Duodenal mucosa (tissue), 2 donors: ENCODE measurements around the gene ZNF580.

ENCODE experiments used
- H3K27ac ChIP-seq: one replicate; pipeline ENCODE4 v1.7.0; 2013; ENCODE audit warnings: low read depth, low read length
- H3K27me3 ChIP-seq, 2 donors: one replicate each; pipeline ENCODE4 v1.7.0; 2013; ENCODE audit warnings: low read length in 2 of 2, control low read depth in 1 of 2; ENCODE audit not compliant: insufficient read depth in 2 of 2, control insufficient read depth in 1 of 2
- H3K36me3 ChIP-seq, 2 donors: one replicate each; pipeline ENCODE4 v1.7.0; 2013; ENCODE audit warnings: low read length in 2 of 2, control low read depth in 1 of 2; ENCODE audit not compliant: insufficient read depth in 2 of 2, control insufficient read depth in 1 of 2
- H3K4me1 ChIP-seq, 2 donors: one replicate each; pipeline ENCODE4 v1.7.0; 2013; ENCODE audit warnings: low read length in 2 of 2, control low read depth in 1 of 2; ENCODE audit not compliant: insufficient read depth in 2 of 2, control insufficient read depth in 1 of 2
- H3K4me3 ChIP-seq, 2 donors: one replicate each; pipeline ENCODE4 v1.7.0; 2013; ENCODE audit warnings: low read length in 2 of 2, low read depth in 1 of 2
- H3K9ac ChIP-seq, 2 donors: one replicate each; pipeline ENCODE4 v1.7.0; 2013; ENCODE audit warnings: low read length in 2 of 2, low read depth in 1 of 2
- H3K9me3 ChIP-seq, 2 donors: one replicate each; pipeline ENCODE4 v1.7.0; 2013; ENCODE audit warnings: low read length in 2 of 2, control low read depth in 1 of 2; ENCODE audit not compliant: control insufficient read depth in 1 of 2

The ZNF580 gene

DNA sequence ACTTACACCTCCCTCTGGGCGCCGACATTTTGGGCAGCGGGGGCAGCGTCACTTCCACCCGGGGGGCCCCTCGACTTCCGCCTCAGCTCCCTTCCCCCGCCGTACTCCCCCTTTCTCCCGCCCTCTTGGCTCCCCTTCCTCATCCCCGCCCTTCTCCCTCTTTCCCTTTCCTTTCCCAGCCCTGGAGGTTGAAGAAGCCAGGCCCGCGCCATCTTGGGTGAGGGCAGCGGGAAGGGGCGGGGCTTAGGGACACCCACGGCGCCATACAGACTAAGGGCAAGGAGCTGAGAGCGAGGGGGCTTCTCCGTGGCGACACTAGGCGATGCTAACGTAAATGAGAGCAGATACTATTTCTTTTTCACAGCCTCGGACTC lies 41.3 kb upstream of the ZNF580 start, which contains the start of gene FIZ1:
TSS of gene FIZ1 (minus strand) at position 50 of the 374 bp plus-strand sequence. CDS start 1,652 bp downstream, outside the sequence.
- Histone ChIP-seq H3K4me3 (peak within 1 kb of the TSS; percentile 85 to 95), H3K9ac (peak within 1 kb of the TSS; percentile 73 to 94), H3K4me1 (peaks cover 10 to 17% of the 10 kb centered on the region in 2 donors), H3K27ac (peak within 1 kb of the TSS; percentile 93), H3K9me3 (no peaks in the 10 kb centered on the region), H3K27me3 (no peaks in the 10 kb centered on the region), H3K36me3 (peaks cover 17 to 25% of the 10 kb centered on the region in 2 donors)

DNA sequence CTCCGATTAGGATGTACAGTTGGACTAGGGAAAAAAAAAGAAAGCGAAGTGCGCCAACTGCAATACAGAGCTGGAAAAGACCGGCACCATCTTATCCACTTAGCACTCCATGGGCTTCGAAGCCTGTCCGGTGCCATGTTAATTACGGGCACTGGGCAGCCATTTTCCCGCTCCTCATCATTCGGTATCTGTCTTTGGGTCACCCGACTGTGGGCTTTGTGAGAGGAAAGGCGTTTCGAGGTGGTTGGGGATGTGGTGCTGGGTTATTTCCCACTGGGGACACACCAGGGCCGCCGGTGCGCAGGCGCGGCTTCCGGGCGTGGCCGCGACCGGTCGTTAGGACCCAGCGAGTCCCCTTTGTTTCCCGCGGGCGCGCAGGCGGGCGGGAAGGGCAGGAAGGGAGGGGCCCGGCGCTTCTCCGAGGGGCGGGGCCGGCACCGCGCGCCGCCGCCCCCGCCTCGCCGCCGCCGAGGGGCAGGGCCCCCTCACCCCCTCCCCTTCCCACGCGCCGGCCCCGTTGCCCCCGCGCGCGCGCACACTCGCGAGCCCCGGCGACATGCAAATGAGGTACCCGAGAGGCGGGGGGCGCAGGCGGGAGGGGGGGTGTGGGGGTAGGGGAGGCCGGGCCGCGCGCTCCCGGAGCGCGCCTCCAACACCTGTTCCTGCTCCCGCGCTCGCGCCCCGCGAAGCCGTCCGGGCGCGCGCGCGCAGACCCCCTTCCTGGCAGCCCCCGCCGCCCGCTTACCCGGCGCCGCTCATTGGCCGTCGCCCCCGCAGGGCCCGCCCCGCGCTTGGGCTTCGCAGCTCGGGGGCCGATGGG lies 40.8 kb upstream of the ZNF580 start, which contains the start of gene ZNF524:
TSS of gene ZNF524 (plus strand) at position 447 of the 820 bp plus-strand sequence. CDS start 1,825 bp downstream, outside the sequence.
- Histone ChIP-seq H3K27me3 (no peaks in the 10 kb centered on the region), H3K4me3 (peak within 1 kb of the TSS; percentile 85 to 95), H3K27ac (peak within 1 kb of the TSS; percentile 93), H3K4me1 (peaks cover 10 to 22% of the 10 kb centered on the region in 2 donors), H3K9ac (peak within 1 kb of the TSS; percentile 73 to 94), H3K9me3 (no peaks in the 10 kb centered on the region), H3K36me3 (peaks cover 13 to 20% of the 10 kb centered on the region in 2 donors)

DNA sequence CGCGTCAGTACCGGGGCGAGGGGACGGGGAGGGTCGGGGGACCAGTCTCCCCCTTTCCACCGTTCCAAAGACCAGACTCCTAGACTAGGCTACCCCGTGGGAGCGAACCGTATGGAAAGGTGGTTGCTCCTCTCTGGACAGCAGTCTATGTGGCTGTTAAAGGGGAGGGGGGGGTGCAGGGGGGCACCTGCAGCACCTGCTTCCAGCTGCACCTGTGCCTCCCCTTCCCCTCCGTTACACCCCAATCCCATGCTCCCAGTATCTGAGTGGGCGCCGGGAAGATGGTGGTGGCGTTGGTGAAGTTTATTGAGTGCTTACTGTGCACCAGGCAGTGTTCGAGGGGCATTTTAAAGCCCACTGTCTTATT lies 40.2 kb upstream of the ZNF580 start:
- Histone ChIP-seq H3K27me3 (no peaks in the 10 kb centered on the region), H3K9ac (peak overlapping the region; percentile 73 to 77), H3K9me3 (no peaks in the 10 kb centered on the region), H3K4me1 (peaks cover 10 to 22% of the 10 kb centered on the region in 2 donors), H3K4me3 (peak overlapping the region; percentile 72 to 76), H3K36me3 (peaks cover 8 to 14% of the 10 kb centered on the region in 2 donors), H3K27ac (peak overlapping the region; percentile 93)

DNA sequence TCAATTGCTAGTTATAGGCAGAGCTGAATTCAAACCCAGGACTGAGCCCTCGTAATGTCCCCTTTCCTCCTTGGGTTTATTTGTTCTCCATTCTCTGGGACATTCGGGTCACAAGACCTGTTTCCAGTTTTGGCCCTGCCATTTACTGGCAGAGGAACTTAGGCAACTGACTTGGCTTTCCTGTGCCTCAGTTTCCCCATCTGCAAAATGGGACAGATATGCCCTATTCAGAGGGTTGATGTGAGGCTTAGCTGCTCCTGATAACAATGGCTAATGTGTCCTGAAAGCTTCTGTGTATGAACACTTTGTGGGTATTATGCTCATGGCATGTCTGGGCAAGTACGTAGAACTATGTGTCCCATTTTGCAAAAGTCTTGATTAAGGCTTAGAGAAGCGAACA lies 39.7 kb upstream of the ZNF580 start:
- H3K9ac ChIP-seq = peak overlapping the region; percentile 73 to 77
- no peaks in the 10 kb centered on the region for H3K9me3 ChIP-seq
- no peaks in the 10 kb centered on the region for H3K27me3 ChIP-seq
- H3K4me3 ChIP-seq = peak overlapping the region; percentile 72 to 76
- H3K27ac ChIP-seq = no peak overlapping the region
- H3K36me3 ChIP-seq = peaks cover 3 to 10% of the 10 kb centered on the region in 2 donors
- H3K4me1 ChIP-seq = peaks cover 10 to 22% of the 10 kb centered on the region in 2 donors

DNA sequence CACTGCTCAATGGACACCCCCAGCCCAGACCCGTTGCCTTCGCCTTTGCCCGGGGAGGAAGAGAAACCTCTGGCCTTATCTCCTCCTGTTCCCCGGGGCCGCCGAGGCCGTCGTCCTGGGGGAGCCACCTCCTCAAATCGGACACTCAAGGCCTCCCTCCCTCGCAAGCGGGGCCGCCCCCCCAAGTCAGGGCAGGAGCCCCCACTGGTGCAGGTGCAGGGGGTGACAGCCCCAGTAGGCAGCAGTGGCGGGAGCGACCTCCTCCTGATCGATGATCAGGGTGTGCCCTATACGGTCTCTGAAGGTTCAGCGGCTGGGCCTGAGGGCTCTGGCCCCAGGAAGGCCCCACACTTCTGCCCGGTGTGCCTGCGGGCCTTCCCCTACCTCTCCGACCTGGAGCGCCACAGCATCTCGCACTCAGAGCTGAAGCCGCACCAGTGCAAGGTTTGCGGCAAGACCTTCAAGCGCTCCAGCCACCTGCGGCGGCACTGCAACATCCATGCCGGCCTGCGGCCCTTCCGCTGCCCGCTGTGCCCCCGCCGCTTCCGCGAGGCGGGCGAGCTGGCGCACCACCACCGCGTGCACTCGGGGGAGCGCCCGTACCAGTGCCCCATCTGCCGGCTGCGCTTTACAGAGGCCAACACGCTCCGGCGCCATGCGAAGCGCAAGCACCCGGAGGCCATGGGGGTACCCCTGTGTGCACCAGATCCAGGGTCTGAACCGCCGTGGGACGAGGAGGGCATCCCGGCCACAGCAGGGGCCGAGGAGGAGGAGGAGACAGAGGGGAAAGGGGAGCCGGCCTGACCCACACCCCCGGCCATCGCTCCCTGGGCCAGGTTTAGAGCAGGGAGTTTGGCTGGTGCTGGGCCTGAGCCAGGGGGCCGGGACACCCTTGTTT lies 38.4 kb upstream of the ZNF580 start:
- Histone ChIP-seq H3K27me3 (no peaks in the 10 kb centered on the region), H3K9ac (no peak overlapping the region), H3K36me3 (peaks cover 0 to 2% of the 10 kb centered on the region in 2 donors), H3K4me1 (peaks cover 18 to 31% of the 10 kb centered on the region in 2 donors), H3K27ac (no peak overlapping the region), H3K4me3 (no peak overlapping the region), H3K9me3 (no peaks in the 10 kb centered on the region)

DNA sequence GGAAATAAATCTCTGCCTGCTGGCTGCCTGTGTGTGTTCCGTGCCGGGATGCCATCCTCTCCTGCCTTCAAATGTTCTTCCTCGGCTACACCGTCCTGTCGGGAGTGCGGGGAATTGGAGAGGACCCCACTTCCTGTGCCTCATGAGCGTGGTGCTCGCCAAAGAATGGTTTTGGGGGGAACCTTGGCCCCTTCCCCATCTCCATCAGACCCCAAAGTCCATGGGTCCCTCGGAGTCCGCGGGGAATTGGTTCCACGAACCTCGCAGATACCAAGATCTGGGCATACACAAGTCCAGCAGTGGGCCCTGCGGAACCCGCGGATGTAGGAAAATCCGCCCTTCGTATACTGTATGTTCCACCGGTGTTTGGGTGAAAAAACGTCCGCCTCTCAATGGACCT lies 37.7 kb upstream of the ZNF580 start:
- H3K4me3 ChIP-seq = no peak overlapping the region
- H3K9ac ChIP-seq = no peak overlapping the region
- peaks cover 18 to 31% of the 10 kb centered on the region in 2 donors for H3K4me1 ChIP-seq
- H3K9me3 ChIP-seq = no peaks in the 10 kb centered on the region
- H3K27me3 ChIP-seq = no peaks in the 10 kb centered on the region
- no peaks in the 10 kb centered on the region for H3K36me3 ChIP-seq
- no peak overlapping the region for H3K27ac ChIP-seq

DNA sequence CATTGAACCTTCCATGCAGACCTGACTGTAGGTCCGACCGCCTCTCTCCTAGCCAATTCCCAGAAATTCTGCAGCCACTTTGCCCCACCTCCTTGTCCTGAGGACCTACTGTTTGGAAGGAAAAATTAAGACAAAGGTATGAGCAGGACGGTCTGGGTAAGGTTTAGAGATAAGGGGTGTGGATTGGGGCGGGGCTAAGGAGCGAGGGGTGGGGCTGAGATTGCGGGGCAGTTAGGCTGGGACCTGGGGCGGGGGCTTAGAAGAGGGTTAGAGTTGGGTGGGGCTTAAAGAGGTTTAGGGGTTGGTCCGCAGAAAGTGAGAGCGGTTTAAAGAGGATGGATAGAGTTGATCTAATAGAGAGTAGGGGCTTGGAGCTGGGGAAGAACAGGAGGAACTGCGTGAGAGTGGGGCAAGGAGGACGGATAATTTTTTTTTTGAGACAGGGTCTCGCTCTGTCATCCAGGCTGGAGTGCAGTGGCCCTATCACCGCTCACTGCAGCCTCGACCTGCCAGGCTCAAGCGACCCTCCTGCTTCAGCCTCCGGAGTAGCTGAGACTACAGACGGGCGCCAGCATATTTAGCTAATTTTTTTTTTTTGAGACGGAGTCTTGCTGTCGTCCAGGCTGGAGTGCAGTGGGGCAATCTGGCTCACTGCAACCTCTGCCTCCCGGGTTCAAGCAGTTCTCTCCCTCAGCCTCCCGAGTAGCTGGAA lies 37.1 kb upstream of the ZNF580 start:
- no peaks in the 10 kb centered on the region for H3K9me3 ChIP-seq
- no peak overlapping the region for H3K9ac ChIP-seq
- H3K36me3 ChIP-seq = no peaks in the 10 kb centered on the region
- no peak overlapping the region for H3K4me3 ChIP-seq
- H3K27ac ChIP-seq = no peak overlapping the region
- H3K27me3 ChIP-seq = no peaks in the 10 kb centered on the region
- H3K4me1 ChIP-seq = peaks cover 18 to 31% of the 10 kb centered on the region in 2 donors

DNA sequence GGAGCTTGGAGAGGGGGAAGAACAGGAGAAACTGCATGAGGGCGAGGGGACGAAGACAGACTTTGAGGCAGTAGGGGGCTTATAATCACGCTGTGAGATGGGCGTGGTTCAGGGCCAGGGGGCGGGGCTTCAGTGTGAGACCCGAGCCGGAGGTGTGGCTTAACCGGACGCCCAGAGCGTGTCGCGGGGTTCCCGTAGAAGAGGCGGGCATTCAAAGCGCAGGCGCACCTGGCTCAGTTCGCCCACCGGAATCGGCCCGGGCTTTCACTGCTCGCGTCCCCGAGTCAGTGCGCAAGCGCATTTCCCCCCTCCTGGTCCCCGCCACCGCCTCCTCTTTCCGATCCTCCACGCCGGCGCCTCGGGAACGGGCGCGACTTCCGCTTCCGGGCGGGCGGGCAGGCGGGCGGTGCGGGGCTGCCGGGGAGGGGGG lies 35.6 kb upstream of the ZNF580 start:
- peaks cover 0 to 10% of the 10 kb centered on the region in 2 donors for H3K36me3 ChIP-seq
- no peaks in the 10 kb centered on the region for H3K9me3 ChIP-seq
- H3K4me3 ChIP-seq = peak overlapping the region; percentile 76 to 94
- no peaks in the 10 kb centered on the region for H3K27me3 ChIP-seq
- H3K9ac ChIP-seq = peak overlapping the region; percentile 59 to 94
- H3K27ac ChIP-seq = peak overlapping the region; percentile 88
- peaks cover 18 to 31% of the 10 kb centered on the region in 2 donors for H3K4me1 ChIP-seq

DNA sequence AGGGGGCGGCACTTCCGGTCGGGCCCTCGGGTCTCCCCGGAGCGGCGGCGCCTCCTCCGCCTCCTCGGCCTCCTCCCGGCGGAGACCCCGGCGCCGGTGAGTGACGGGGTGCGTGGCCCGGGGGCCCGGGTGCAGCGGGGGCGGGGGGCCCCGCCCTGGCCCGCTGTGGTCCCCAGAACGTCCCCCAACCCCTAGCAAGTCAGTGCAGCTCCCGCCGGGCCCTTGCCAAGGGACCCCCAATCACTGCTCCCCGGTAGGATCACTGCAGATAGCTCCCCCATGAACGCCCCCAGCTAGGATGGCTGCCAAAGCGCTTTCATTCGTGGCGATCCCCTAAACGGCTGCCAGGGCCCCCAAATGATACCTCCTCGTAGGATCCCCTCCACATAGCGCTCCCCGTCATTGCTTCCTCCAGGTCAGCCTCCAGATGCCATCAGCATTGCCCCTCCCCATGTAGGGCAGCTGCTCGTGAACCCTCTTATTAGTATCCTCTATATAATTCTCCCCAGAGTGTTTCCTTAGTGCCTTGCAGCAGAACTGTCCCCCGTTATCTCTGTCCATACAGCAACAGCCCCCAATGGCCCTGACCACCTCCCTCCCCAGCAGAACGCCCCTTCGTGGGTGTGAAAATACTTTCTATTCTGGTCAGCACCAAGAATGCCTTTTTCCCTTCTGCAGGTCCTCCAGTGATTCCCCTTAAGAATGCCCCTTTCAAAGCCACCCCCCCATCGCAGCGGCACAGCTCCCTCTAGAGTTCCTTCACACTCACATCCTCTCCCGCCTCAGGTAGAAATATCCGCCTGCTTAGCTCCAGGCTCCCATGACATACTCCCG lies 34.9 kb upstream of the ZNF580 start, which contains the start of gene ZNF865:
TSS of gene ZNF865 (plus strand) at position 11 of the 834 bp plus-strand sequence. CDS start 7,972 bp downstream, outside the sequence.
- Histone ChIP-seq H3K9ac (peak within 1 kb of the TSS; percentile 61 to 94), H3K4me1 (peaks cover 15 to 28% of the 10 kb centered on the region in 2 donors), H3K27ac (peak within 1 kb of the TSS; percentile 88), H3K36me3 (peaks cover 0 to 15% of the 10 kb centered on the region in 2 donors), H3K27me3 (no peaks in the 10 kb centered on the region), H3K9me3 (no peaks in the 10 kb centered on the region), H3K4me3 (peak within 1 kb of the TSS; percentile 92 to 94)
